HCT116 (cell line): ENCODE results near the gene S100A13.
"Not testable (repeated sequence)": the region's sequence is repeated elsewhere in the genome, so short reads cannot be mapped to it uniquely, and the experiment has no call there.

ENCODE experiments used
- CEBPB ChIP-seq: IDR thresholded peaks from 2 replicates; pipeline ENCODE4 v1.6.1; 2012; ENCODE audit warnings: low read depth
- EGR1 ChIP-seq: IDR thresholded peaks from 2 replicates; pipeline ENCODE4 v1.6.1; 2012; ENCODE audit warnings: low read depth
- ELF1 ChIP-seq: IDR thresholded peaks from 2 replicates; pipeline ENCODE4 v1.6.1; 2012; ENCODE audit warnings: low read depth, borderline replicate concordance
- EZH2 ChIP-seq: fragments of 200-600 bp; sonication (generic); IDR thresholded peaks from 2 replicates; pipeline ENCODE4 v1.6.1; 2017; ENCODE audit warnings: antibody characterized with exemption, mixed run types
- EZH2phosphoT487 ChIP-seq: fragments of 200-600 bp; IDR thresholded peaks from 2 replicates; pipeline ENCODE4 v1.6.1; 2018; ENCODE audit warnings: antibody characterized with exemption, borderline replicate concordance
- JUND ChIP-seq: IDR thresholded peaks from 2 replicates; pipeline ENCODE4 v1.6.1; 2012
- POLR2A ChIP-seq: IDR thresholded peaks from 2 replicates; pipeline ENCODE4 v1.7.0; 2011; ENCODE audit warnings: borderline replicate concordance; ENCODE audit not compliant: insufficient read depth, insufficient read length; ENCODE audit errors: extremely low read depth
- POLR2AphosphoS5 ChIP-seq: IDR thresholded peaks from 2 replicates; pipeline ENCODE4 v1.6.1; 2011; ENCODE audit warnings: mild to moderate bottlenecking, low read depth, low read length, moderate library complexity
- RAD21 ChIP-seq: IDR thresholded peaks from 2 replicates; pipeline ENCODE4 v1.6.1; 2012; ENCODE audit warnings: low read depth, mild to moderate bottlenecking
- YY1 ChIP-seq: IDR thresholded peaks from 2 replicates; pipeline ENCODE4 v1.6.1; 2011; ENCODE audit warnings: low read length, low read depth, moderate library complexity, mild to moderate bottlenecking; ENCODE audit not compliant: insufficient replicate concordance; ENCODE audit errors: extremely low read depth
- ZBTB33 ChIP-seq: IDR thresholded peaks from 2 replicates; pipeline ENCODE4 v1.6.1; 2011; ENCODE audit warnings: mild to moderate bottlenecking, low read length, moderate library complexity; ENCODE audit not compliant: insufficient replicate concordance; ENCODE audit errors: extremely low read depth
- TF ChIP-seq, protein P1 (sequence below), 3 experiments: fragments of 200-600 bp in 1 of 3; sonication (generic) in 1 of 3; IDR thresholded peaks in 2 of 3; conservative IDR thresholded peaks in 1 of 3; 2 replicates each; pipeline ENCODE4 v1.5.1; 2012 to 2017; ENCODE audit warnings: low read depth in 2 of 3, low read length in 2 of 3, antibody characterized with exemption in 1 of 3, borderline replicate concordance in 1 of 3, control low read depth in 1 of 3, mild to moderate bottlenecking in 1 of 3, mixed read lengths in 1 of 3, mixed run types in 1 of 3, moderate library complexity in 1 of 3; ENCODE audit not compliant: insufficient read depth in 1 of 3
- TF ChIP-seq, protein P2 (sequence below): IDR thresholded peaks from 2 replicates; pipeline ENCODE4 v1.6.1; 2012; ENCODE audit warnings: low read depth
- TF ChIP-seq, protein P3 (sequence below): IDR thresholded peaks from 2 replicates; pipeline ENCODE4 v1.6.1; 2012

- TF ChIP-seq ELF1, ZBTB33, JUND, POLR2AphosphoS5, POLR2A, EZH2, CEBPB, EZH2phosphoT487, EGR1, YY1, RAD21: not testable (repeated sequence)
- TF ChIP-seq, protein P1, sequence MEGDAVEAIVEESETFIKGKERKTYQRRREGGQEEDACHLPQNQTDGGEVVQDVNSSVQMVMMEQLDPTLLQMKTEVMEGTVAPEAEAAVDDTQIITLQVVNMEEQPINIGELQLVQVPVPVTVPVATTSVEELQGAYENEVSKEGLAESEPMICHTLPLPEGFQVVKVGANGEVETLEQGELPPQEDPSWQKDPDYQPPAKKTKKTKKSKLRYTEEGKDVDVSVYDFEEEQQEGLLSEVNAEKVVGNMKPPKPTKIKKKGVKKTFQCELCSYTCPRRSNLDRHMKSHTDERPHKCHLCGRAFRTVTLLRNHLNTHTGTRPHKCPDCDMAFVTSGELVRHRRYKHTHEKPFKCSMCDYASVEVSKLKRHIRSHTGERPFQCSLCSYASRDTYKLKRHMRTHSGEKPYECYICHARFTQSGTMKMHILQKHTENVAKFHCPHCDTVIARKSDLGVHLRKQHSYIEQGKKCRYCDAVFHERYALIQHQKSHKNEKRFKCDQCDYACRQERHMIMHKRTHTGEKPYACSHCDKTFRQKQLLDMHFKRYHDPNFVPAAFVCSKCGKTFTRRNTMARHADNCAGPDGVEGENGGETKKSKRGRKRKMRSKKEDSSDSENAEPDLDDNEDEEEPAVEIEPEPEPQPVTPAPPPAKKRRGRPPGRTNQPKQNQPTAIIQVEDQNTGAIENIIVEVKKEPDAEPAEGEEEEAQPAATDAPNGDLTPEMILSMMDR (IDR thresholded peaks at IDR 0.05 in 2 of 3, conservative IDR thresholded peaks at IDR 0.05 in 1 of 3; ENCODE audit: borderline replicate concordance in 1 of 3, insufficient read depth in 1 of 3, low read depth in 2 of 3, low read length in 2 of 3), result not testable (repeated sequence)
- TF ChIP-seq, protein P2, sequence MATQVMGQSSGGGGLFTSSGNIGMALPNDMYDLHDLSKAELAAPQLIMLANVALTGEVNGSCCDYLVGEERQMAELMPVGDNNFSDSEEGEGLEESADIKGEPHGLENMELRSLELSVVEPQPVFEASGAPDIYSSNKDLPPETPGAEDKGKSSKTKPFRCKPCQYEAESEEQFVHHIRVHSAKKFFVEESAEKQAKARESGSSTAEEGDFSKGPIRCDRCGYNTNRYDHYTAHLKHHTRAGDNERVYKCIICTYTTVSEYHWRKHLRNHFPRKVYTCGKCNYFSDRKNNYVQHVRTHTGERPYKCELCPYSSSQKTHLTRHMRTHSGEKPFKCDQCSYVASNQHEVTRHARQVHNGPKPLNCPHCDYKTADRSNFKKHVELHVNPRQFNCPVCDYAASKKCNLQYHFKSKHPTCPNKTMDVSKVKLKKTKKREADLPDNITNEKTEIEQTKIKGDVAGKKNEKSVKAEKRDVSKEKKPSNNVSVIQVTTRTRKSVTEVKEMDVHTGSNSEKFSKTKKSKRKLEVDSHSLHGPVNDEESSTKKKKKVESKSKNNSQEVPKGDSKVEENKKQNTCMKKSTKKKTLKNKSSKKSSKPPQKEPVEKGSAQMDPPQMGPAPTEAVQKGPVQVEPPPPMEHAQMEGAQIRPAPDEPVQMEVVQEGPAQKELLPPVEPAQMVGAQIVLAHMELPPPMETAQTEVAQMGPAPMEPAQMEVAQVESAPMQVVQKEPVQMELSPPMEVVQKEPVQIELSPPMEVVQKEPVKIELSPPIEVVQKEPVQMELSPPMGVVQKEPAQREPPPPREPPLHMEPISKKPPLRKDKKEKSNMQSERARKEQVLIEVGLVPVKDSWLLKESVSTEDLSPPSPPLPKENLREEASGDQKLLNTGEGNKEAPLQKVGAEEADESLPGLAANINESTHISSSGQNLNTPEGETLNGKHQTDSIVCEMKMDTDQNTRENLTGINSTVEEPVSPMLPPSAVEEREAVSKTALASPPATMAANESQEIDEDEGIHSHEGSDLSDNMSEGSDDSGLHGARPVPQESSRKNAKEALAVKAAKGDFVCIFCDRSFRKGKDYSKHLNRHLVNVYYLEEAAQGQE, result not testable (repeated sequence)
- TF ChIP-seq, protein P3, sequence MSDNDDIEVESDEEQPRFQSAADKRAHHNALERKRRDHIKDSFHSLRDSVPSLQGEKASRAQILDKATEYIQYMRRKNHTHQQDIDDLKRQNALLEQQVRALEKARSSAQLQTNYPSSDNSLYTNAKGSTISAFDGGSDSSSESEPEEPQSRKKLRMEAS, result not testable (repeated sequence)
These were observed 12.9 kb upstream of the S100A13 start for GRCh38 chr1:153640213-153640612.
